PC-3 (cell line): ENCODE data around the gene SSRP1. TPM values are rescaled to one million over a fixed set of nuclear protein-coding genes. Genes with fewer than 3 reads are reported as not detected.

Experiments
- ATAC-seq: fragments of 200-7000 bp; cut with Tn5 transposase; 2 replicates; pipeline ENCODE4 v1.9.1; 2020; ENCODE audit warnings: mild to moderate bottlenecking, moderate library complexity
- BruUV-seq: library from RNA; stranded (reverse); fragments of 400-500 nt; replicated peaks from 2 replicates; lab custom pipeline; 2021; lab: Mats Ljungman, UMichigan
- CTCF ChIA-PET: fragments of 300-600 bp; sonication (Branson Sonifier 250); formaldehyde crosslinking; loops from one replicate; lab custom pipeline; 2022; ENCODE audit warnings: antibody characterized with exemption; lab: Charles Lee
- POLR2A ChIA-PET: fragments of 300-600 bp; sonication (Branson Sonifier 250); formaldehyde crosslinking; loops from one replicate; lab custom pipeline; 2022; ENCODE audit warnings: antibody characterized with exemption; ENCODE audit not compliant: unreplicated experiment; lab: Charles Lee
- DNase-seq: peaks from one replicate; pipeline ENCODE4 v3.0.0-alpha.2; 2015
- H2AFZ ChIP-seq: fragments of 300-600 bp; sonication (generic); 2 replicates; pipeline ENCODE4 v1.6.0; 2016; ENCODE audit warnings: antibody characterized with exemption, low read length
- H3F3A ChIP-seq: fragments of 300-600 bp; sonication (generic); one replicate; pipeline ENCODE4 v1.6.0; 2017; ENCODE audit warnings: antibody characterized with exemption, low read length, control low read depth, mild to moderate bottlenecking; ENCODE audit not compliant: unreplicated experiment
- H3K27ac ChIP-seq: fragments of 300-600 bp; sonication (generic); 2 replicates; pipeline ENCODE4 v1.5.1; 2016; ENCODE audit warnings: mild to moderate bottlenecking, low read length
- H3K27me3 ChIP-seq: fragments of 300-600 bp; sonication (generic); 2 replicates; pipeline ENCODE4 v1.6.1; 2016; ENCODE audit warnings: low read length, mixed read lengths
- H3K36me3 ChIP-seq: fragments of 300-600 bp; sonication (generic); 2 replicates; pipeline ENCODE4 v1.6.1; 2016; ENCODE audit warnings: low read depth, mixed run types, low read length, mixed read lengths
- H3K4me1 ChIP-seq: fragments of 300-600 bp; sonication (generic); 2 replicates; pipeline ENCODE4 v1.5.1; 2016; ENCODE audit warnings: low read length; ENCODE audit not compliant: insufficient read depth
- H3K4me2 ChIP-seq: fragments of 300-600 bp; sonication (generic); 2 replicates; pipeline ENCODE4 v1.6.0; 2016; ENCODE audit warnings: low read length
- H3K4me3 ChIP-seq: fragments of 300-600 bp; sonication (generic); 2 replicates; pipeline ENCODE4 v1.5.1; 2016; ENCODE audit warnings: mild to moderate bottlenecking, low read length, mixed read lengths
- H3K79me2 ChIP-seq: fragments of 300-600 bp; sonication (generic); 2 replicates; pipeline ENCODE4 v1.6.1; 2017; ENCODE audit warnings: low read length, mixed read lengths
- H3K9ac ChIP-seq: fragments of 300-600 bp; sonication (generic); 2 replicates; pipeline ENCODE4 v1.6.0; 2016; ENCODE audit warnings: mild to moderate bottlenecking, low read length
- H3K9me2 ChIP-seq: fragments of 300-600 bp; sonication (generic); replicated peaks from 2 replicates; pipeline ENCODE4 v1.6.1; 2016; ENCODE audit warnings: mixed run types, low read length, mixed read lengths
- H3K9me3 ChIP-seq: fragments of 300-600 bp; sonication (generic); 2 replicates; pipeline ENCODE4 v1.6.1; 2016; ENCODE audit warnings: low read length, mixed read lengths
- H4K20me1 ChIP-seq: fragments of 300-600 bp; sonication (generic); 2 replicates; pipeline ENCODE4 v1.6.1; 2016; ENCODE audit warnings: low read length, mixed read lengths
- EZH2 ChIP-seq: fragments of 300-600 bp; sonication (generic); IDR thresholded peaks from one replicate; pipeline ENCODE4 v1.6.1; 2017; ENCODE audit warnings: antibody characterized with exemption, mild to moderate bottlenecking, low read length; ENCODE audit not compliant: unreplicated experiment
- EZH2phosphoT487 ChIP-seq: fragments of 300-600 bp; sonication (generic); IDR thresholded peaks from 2 replicates; pipeline ENCODE4 v1.6.1; 2018; ENCODE audit warnings: mild to moderate bottlenecking, antibody characterized with exemption, low read length, borderline replicate concordance
- intact Hi-C: fragments of 100-400 bp; cut with micrococcal nuclease; formaldehyde crosslinking; loops from 2 replicates; pipeline ENCODE4 v1.9.0; 2023
- total RNA-seq: library from RNA; depleted of rRNA; stranded (reverse); fragments of >200 nt; gene quantifications from 2 replicates; pipeline ENCODE4 v1.2.3, GENCODE V29; 2014
- TF ChIP-seq, protein P1 (sequence below): fragments of 300-600 bp; sonication (generic); conservative IDR thresholded peaks from 2 replicates; pipeline ENCODE4 v1.5.1; 2017; ENCODE audit warnings: antibody characterized with exemption, low read depth, mild to moderate bottlenecking, low read length

SSRP1 gene
- total RNA-seq, 1 experiment from 2014 or later: 228 TPM

DNA sequence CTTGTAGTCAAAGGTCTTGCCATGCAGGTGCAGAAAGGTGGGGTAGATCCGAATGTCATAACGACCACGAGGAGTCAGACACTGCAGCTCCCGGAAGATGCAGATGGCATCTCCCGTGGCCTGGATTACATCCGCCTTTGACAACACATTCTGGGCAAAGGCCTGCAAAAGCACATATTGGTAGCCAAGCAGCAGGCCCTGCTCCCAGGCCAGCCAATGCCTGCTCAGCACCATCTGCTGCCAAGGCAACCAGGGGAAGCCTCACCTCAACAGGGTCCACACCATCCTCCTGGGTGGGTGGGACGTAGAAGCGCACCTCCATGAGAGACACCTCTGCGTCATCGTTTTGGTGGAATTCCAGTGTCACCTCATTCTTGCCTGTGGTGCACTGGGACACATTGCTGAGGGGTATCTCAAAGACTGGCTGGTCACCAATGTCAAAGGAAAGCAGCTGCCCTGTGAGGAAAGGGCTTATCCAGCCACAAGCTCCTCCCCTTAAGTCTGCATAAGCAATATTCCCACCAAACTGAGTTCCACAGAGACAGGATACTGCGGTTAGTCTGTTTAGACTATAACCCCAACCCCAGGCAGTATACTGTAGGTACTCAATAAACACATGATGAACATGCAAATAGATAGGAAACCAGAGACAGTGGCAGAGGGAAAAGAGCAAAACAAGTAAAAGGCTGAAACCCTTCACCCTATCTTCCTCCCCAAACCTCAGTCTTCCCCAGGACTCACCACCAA lies 2.8 kb downstream of the SSRP1 start:
- no peak overlapping the region for H2AFZ ChIP-seq
- TF ChIP-seq, protein P1, sequence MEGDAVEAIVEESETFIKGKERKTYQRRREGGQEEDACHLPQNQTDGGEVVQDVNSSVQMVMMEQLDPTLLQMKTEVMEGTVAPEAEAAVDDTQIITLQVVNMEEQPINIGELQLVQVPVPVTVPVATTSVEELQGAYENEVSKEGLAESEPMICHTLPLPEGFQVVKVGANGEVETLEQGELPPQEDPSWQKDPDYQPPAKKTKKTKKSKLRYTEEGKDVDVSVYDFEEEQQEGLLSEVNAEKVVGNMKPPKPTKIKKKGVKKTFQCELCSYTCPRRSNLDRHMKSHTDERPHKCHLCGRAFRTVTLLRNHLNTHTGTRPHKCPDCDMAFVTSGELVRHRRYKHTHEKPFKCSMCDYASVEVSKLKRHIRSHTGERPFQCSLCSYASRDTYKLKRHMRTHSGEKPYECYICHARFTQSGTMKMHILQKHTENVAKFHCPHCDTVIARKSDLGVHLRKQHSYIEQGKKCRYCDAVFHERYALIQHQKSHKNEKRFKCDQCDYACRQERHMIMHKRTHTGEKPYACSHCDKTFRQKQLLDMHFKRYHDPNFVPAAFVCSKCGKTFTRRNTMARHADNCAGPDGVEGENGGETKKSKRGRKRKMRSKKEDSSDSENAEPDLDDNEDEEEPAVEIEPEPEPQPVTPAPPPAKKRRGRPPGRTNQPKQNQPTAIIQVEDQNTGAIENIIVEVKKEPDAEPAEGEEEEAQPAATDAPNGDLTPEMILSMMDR: no peak
- TF ChIP-seq EZH2 (no peak), EZH2phosphoT487 (no peak)
- H4K20me1 ChIP-seq: no peaks in the 10 kb centered on the region
- peak overlapping the region; percentile 98; the same call in 1 of the 2 replicates for H3K4me2 ChIP-seq
- no peak overlapping the region for H3K9ac ChIP-seq
- peaks cover 51% of the 10 kb centered on the region for H3K79me2 ChIP-seq
- intact Hi-C loops: no loop called here
- ChIA-PET CTCF (no interaction called here), POLR2A (no interaction called here)
- H3K9me3 ChIP-seq: no peaks in the 10 kb centered on the region
- H3K4me1 ChIP-seq: peaks cover 23% of the 10 kb centered on the region
- DNase-seq (no peak), ATAC-seq (no peak)
- no peak overlapping the region for H3K27ac ChIP-seq
- no peaks in the 10 kb centered on the region for H3K27me3 ChIP-seq
- H3F3A ChIP-seq: no peaks in the 10 kb centered on the region
- TSS peak; percentile 29 for BruUV-seq
- H3K9me2 ChIP-seq: no peaks in the 10 kb centered on the region
- peaks cover 62% of the 10 kb centered on the region for H3K36me3 ChIP-seq
- no peak overlapping the region for H3K4me3 ChIP-seq

DNA sequence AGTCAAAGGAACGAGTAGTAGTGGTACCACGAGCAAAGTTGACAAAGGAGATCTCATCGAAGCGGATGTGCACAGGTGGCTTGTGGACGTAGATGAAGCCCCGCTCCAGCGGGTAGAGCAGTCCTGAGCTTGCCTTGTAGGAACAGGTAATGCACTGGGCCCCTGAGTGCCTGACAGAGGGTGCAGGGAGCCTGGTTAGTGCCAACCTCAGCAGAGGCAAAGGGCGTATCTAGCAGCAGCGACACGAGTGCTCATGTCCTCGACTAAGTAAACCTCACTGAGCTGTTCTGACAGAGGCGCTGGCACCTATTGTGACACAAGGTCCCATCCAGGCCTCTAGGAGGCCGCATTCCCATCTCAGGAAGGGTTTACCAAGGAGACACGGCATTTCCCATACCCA lies 4.0 kb downstream of the SSRP1 start:
- H3K9me3 ChIP-seq: no peaks in the 10 kb centered on the region
- no peak for TF ChIP-seq EZH2
- no peak for TF ChIP-seq EZH2phosphoT487
- TF ChIP-seq, protein P1: no peak
- peaks cover 27% of the 10 kb centered on the region for H3K4me1 ChIP-seq
- no peaks in the 10 kb centered on the region for H3K9me2 ChIP-seq
- ATAC-seq (no peak), DNase-seq (no peak)
- H2AFZ ChIP-seq: no peak overlapping the region
- no peak overlapping the region for H3K9ac ChIP-seq
- H3K36me3 ChIP-seq: peaks cover 73% of the 10 kb centered on the region
- H3K27me3 ChIP-seq: no peaks in the 10 kb centered on the region
- no peaks in the 10 kb centered on the region for H3F3A ChIP-seq
- H4K20me1 ChIP-seq: no peaks in the 10 kb centered on the region
- H3K4me3 ChIP-seq: no peak overlapping the region
- H3K4me2 ChIP-seq: no peak overlapping the region
- peaks cover 51% of the 10 kb centered on the region for H3K79me2 ChIP-seq
- intact Hi-C loops: no loop called here
- CTCF ChIA-PET: no interaction called here
- POLR2A ChIA-PET: no interaction called here
- no TSS peak for BruUV-seq
- H3K27ac ChIP-seq: no peak overlapping the region

DNA sequence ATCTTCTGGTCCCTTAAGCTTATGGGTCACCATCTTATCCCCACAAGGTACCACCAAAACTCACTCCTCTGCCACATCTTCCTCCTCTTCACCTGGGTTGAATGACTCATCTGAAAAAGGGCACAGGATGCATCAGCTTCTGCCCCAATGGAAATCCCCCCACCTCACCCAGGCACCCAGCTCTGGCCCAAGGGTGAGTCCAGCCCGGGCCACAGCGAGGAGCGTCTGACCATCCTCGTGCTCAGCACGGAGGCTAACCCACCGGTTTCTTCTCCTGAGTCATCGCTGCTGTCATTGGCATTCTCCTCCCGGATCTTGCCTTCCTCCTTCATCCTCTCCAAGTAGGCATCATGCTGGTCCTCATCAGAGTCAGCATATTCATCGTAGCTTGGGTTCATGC lies 5.7 kb downstream of the SSRP1 start:
- TF ChIP-seq EZH2 (no peak), EZH2phosphoT487 (no peak)
- TF ChIP-seq, protein P1: no peak
- ATAC-seq (no peak), DNase-seq (no peak)
- H3K79me2 ChIP-seq: peaks cover 36% of the 10 kb centered on the region
- no peaks in the 10 kb centered on the region for H4K20me1 ChIP-seq
- H3K27me3 ChIP-seq: no peaks in the 10 kb centered on the region
- peaks cover 80% of the 10 kb centered on the region for H3K36me3 ChIP-seq
- H3F3A ChIP-seq: no peaks in the 10 kb centered on the region
- no peak overlapping the region for H2AFZ ChIP-seq
- peaks cover 35% of the 10 kb centered on the region for H3K4me1 ChIP-seq
- no TSS peak for BruUV-seq
- ChIA-PET POLR2A (no interaction called here), CTCF (no interaction called here)
- no peak overlapping the region for H3K4me3 ChIP-seq
- no peak overlapping the region for H3K27ac ChIP-seq
- H3K9ac ChIP-seq: no peak overlapping the region
- H3K9me2 ChIP-seq: no peaks in the 10 kb centered on the region
- H3K4me2 ChIP-seq: no peak overlapping the region
- intact Hi-C loops: no loop called here
- H3K9me3 ChIP-seq: no peaks in the 10 kb centered on the region
